Tibial nerve (tissue), 4 donors: ENCODE data around the gene SPATA21. TPM values are rescaled to one million over a fixed set of nuclear protein-coding genes. Genes with fewer than 3 reads are reported as not detected.

Source experiments
- DNase-seq, 2 donors: peaks; one replicate each; pipeline ENCODE4 v3.0.0-alpha.2; 2019; ENCODE audit warnings: low spot score in 2 of 2
- H3K27ac ChIP-seq, 4 donors: fragments of 200-600 bp; sonication (generic) in 3 of 4; one replicate each; pipeline ENCODE4 v1.5.1; 2017 to 2019; ENCODE audit warnings: mild to moderate bottlenecking in 1 of 4
- H3K27me3 ChIP-seq, 2 donors: fragments of 200-600 bp; sonication (generic) in 1 of 2; one replicate each; pipeline versions ENCODE4 v1.5.1 to v1.6.0; 2017 to 2019
- H3K36me3 ChIP-seq, 3 donors: fragments of 200-600 bp; sonication (generic); one replicate each; pipeline ENCODE4 v1.5.1; 2018 to 2019
- H3K4me1 ChIP-seq, 4 donors: fragments of 200-600 bp; sonication (generic) in 3 of 4; one replicate each; pipeline ENCODE4 v1.5.1; 2017 to 2019
- H3K4me3 ChIP-seq, 4 donors: fragments of 200-600 bp; sonication (generic) in 3 of 4; one replicate each; pipeline ENCODE4 v1.5.1; 2017 to 2019; ENCODE audit warnings: mild to moderate bottlenecking in 1 of 4, moderate library complexity in 1 of 4
- H3K9me3 ChIP-seq, 4 donors: fragments of 200-600 bp; sonication (generic) in 3 of 4; one replicate each; pipeline ENCODE4 v1.5.1; 2017 to 2019
- CTCF ChIP-seq, 5 experiments: fragments of 200-600 bp in 3 of 5; fragments of 450-650 bp in 2 of 5; sonication (generic) in 3 of 5; IDR thresholded peaks; one replicate each; pipeline ENCODE4 v1.5.1; 2016 to 2019; ENCODE audit warnings: antibody characterized with exemption in 5 of 5, mild to moderate bottlenecking in 3 of 5, moderate library complexity in 2 of 5
- EP300 ChIP-seq, 2 donors: sonication (generic); formaldehyde crosslinking; IDR thresholded peaks; one replicate each; pipeline ENCODE4 v1.6.1; 2017; ENCODE audit warnings: antibody characterized with exemption in 2 of 2, mild to moderate bottlenecking in 1 of 2
- POLR2A ChIP-seq, 2 donors: fragments of 450-650 bp; IDR thresholded peaks; one replicate each; pipeline ENCODE4 v1.6.1; 2017; ENCODE audit warnings: antibody characterized with exemption in 2 of 2, mild to moderate bottlenecking in 2 of 2, moderate library complexity in 2 of 2
- WGBS, 2 donors: methylation state at CpG; one replicate each; pipeline ENCODE4 v1.1.5; 2018; 5-methylcytosine and 5-hydroxymethylcytosine counted together
- total RNA-seq, 4 donors: library from RNA; depleted of rRNA; stranded (reverse); fragments of >200 nt; gene quantifications; one replicate each; pipeline ENCODE4 v1.1.0, GENCODE V29; 2016

The SPATA21 gene
- total RNA-seq, 4 donors from 2014 or later: not detected

- WGBS, 2 donors: 79 to 85% methylated on average over 3 of the region's 3 CpGs
- no peaks in the 10 kb centered on the region for H3K9me3 ChIP-seq
- TF ChIP-seq POLR2A (IDR thresholded peaks at IDR 0.05): no peak
- TF ChIP-seq EP300 (IDR thresholded peaks at IDR 0.05): no peak
- no peak for TF ChIP-seq CTCF (IDR thresholded peaks at IDR 0.05)
- peaks cover 0 to 6% (median 2%) of the 10 kb centered on the region in 4 donors for H3K4me1 ChIP-seq
- no peak overlapping the region for H3K27ac ChIP-seq
- no peaks in the 10 kb centered on the region for H3K36me3 ChIP-seq
- H3K27me3 ChIP-seq: no peaks in the 10 kb centered on the region
- no peak for DNase-seq
- no peak overlapping the region for H3K4me3 ChIP-seq
Observed at GRCh38 chr1:16356867-16357266, 80.4 kb downstream of the SPATA21 start.

GRCh38 chr1:16354619-16355018 is 82.6 kb downstream of the SPATA21 start:
- WGBS, 2 donors: 70 to 75% methylated on average over 2 of the region's 2 CpGs
- DNase-seq: no peak
- TF ChIP-seq CTCF (IDR thresholded peaks at IDR 0.05): no peak
- no peak for TF ChIP-seq EP300 (IDR thresholded peaks at IDR 0.05)
- no peak for TF ChIP-seq POLR2A (IDR thresholded peaks at IDR 0.05)

DNA sequence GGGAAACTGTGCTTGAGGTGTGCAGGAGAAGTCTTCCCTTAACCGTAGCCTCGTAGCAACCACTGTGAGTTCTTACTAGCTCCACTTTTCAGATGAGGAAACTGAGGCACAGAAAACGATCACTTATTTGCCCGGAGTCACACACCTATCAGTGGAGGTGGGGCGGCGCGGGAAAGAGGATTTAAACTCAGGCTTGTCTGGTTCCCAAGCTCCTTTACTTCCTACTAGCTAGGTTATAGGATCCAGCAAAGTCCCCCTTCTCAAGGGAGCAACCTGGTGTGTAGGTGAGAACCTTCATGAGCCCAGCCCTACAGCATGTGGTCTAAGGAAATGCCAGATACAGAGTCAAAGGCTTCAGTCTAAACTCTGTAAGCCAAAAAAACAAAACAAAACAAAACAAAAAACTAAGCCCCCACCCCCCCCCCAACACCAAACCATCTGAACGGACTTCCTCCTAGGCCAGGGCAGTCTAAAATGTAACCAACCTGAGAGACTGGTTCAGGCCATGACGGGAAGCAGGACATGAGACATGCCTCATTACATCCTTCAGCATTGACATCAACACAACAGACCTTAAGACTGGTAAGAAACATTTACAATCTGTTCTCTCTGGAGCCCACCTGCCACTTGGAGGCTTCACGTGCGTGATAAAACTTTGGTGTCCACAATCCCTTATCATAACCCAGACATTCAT is 84.2 kb downstream of the SPATA21 start:
- peak overlapping the region; percentile 73 to 99 (median 94) for H3K4me3 ChIP-seq
- no peak for TF ChIP-seq POLR2A (IDR thresholded peaks at IDR 0.05)
- no peaks in the 10 kb centered on the region for H3K27me3 ChIP-seq
- H3K27ac ChIP-seq: peak overlapping the region; percentile 72 to 99 (median 94)
- no peaks in the 10 kb centered on the region for H3K9me3 ChIP-seq
- peaks cover 0 to 36% (median 20%) of the 10 kb centered on the region in 4 donors for H3K4me1 ChIP-seq
- no peak for DNase-seq
- 50 to 60% methylated on average over 11 of the region's 11 CpGs for WGBS, 2 donors
- no peaks in the 10 kb centered on the region for H3K36me3 ChIP-seq

More at GRCh38 chr1:16354619-16355018, 82.6 kb downstream of the SPATA21 start:
- H3K4me3 ChIP-seq: no peak overlapping the region
- H3K27ac ChIP-seq: no peak overlapping the region
- H3K4me1 ChIP-seq: peaks cover 0 to 20% (median 12%) of the 10 kb centered on the region in 4 donors
- no peaks in the 10 kb centered on the region for H3K27me3 ChIP-seq
- H3K36me3 ChIP-seq: no peaks in the 10 kb centered on the region
- H3K9me3 ChIP-seq: no peaks in the 10 kb centered on the region

DNA sequence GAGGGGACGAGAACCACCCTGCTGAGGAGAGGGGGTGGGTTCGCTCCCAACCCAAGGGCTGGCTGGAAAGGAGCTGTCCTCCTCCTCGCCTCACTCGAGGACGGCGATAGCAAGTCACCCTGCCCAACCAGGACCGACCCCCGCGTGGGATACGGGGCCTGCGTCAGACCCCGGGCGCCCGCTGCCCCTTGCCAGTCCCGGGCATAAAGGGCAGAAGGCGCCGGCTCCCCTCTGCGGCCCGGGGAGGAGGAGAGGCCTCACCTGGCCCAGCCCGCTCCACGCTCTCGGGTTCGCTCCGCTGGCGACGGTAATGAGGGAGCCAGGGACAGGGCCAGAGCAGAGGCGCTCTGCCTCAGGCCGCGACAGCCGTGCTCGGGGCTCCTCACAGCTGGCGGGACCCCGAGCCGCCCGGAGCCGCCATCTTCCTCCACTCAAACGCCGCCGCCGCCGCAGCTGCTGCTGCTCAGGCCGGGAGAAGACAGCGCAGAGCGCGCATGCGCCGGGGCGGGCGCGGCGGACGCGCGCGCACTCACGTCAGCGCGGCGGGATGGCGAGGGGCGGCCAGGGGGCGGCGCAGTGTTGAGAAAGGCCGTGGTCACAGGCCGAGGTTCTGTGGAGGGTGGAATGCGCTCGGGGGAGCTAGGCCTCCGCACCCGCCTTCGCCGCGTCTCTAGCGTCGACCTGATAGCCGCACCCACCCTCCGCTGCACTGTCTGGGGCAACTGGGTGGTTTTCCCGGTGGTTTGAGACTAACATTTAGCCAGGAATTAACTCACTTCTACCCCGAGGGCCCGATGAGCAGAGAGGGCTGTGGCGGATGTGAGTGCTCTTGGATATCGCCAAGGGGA is 85.0 kb downstream of the SPATA21 start, which contains the start of gene FBXO42:
Gene FBXO42, minus strand, starts transcription at position 487 of the 848 bp plus-strand sequence. CDS start 37,062 bp downstream, outside the sequence.
- WGBS, 2 donors: 0 to 1% methylated on average over 19 to 22 of the region's 81 CpGs
- DNase-seq: peak; percentile 80 to 82
- Histone ChIP-seq H3K4me1 (peaks cover 0 to 40% (median 20%) of the 10 kb centered on the region in 4 donors), H3K4me3 (peak within 1 kb of the TSS; percentile 73 to 99 (median 94)), H3K36me3 (no peaks in the 10 kb centered on the region), H3K9me3 (no peaks in the 10 kb centered on the region), H3K27me3 (no peaks in the 10 kb centered on the region), H3K27ac (peak within 1 kb of the TSS; percentile 72 to 99 (median 94))
- TF ChIP-seq EP300 (IDR thresholded peaks at IDR 0.05): peak in 1 of 2 donors; percentile 91
- TF ChIP-seq CTCF (IDR thresholded peaks at IDR 0.05): peak; percentile 30 to 77 (median 54)
- peak; percentile 84 to 95 for TF ChIP-seq POLR2A (IDR thresholded peaks at IDR 0.05)

DNA sequence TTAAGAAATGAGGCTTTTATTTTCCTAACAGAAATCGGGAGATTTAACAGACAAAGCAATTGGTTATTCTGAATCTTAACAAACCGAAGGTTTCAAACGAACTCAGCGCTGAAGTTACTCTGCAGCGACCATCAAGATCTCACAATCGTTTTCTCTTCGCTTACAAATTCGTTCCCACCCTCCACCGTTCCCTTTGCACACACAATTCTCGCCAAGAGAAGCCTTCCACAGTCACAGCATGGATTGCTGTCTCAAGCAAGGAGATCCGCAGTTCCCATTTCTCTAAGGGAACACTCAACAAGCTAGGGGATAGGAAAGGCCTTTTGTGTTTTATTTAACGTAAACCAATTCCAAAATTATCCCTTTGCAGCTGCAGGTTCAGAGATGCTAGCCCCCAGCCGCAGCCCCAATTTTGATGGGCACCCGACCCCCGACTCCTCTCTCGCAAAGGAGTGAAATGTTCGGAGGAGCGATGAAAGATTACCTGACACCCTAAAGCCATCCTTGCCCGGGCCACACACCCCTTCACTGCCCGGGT is 85.7 kb downstream of the SPATA21 start:
- Histone ChIP-seq H3K27ac (peak overlapping the region; percentile 72 to 99 (median 94)), H3K4me3 (peak overlapping the region; percentile 73 to 99 (median 94)), H3K27me3 (no peaks in the 10 kb centered on the region), H3K36me3 (no peaks in the 10 kb centered on the region), H3K9me3 (no peaks in the 10 kb centered on the region), H3K4me1 (peaks cover 0 to 46% (median 20%) of the 10 kb centered on the region in 4 donors)
- no peak for TF ChIP-seq CTCF (IDR thresholded peaks at IDR 0.05)
- no peak for TF ChIP-seq POLR2A (IDR thresholded peaks at IDR 0.05)
- TF ChIP-seq EP300 (IDR thresholded peaks at IDR 0.05): no peak
- 1 to 2% methylated on average over 20 of the region's 20 CpGs for WGBS, 2 donors
- DNase-seq: peak in 1 of 2 donors; percentile 35
